ENCODE measurements around the gene PIWIL4. TPM values are rescaled to one million over a fixed set of nuclear protein-coding genes. Genes with fewer than 3 reads are reported as not detected.

The PIWIL4 gene
- total RNA-seq (2022; extraction: Qiagen RNA extraction) = 0.09 to 0.24 TPM (median 0.18 TPM) in 5 replicates

DNA sequence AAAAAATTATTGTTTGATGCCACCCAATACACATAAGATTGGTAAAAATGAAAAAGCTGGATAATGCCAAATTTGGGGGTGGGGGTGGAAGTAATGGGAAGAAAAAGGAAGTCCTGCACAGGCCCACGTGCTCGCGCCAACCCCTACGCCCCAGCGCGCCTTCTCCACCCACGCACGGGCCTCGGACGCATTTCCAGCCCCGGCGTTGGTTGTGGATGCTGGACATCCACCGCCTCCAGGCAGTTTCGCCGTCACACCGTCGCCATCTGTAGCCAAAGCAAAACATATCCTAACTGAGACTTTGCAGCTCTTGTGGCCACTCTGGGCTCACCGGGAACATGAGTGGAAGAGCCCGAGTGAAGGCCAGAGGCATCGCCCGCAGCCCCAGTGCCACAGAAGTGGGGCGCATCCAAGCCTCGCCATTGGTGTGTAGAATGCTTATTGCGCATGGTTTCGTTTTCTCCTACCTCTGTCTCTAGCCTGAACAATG is at the start of gene PIWIL4:
Gene PIWIL4, plus strand, starts transcription at position 188 of the 490 bp plus-strand sequence. Its CDS starts 151 bp downstream, at position 339.

DNA sequence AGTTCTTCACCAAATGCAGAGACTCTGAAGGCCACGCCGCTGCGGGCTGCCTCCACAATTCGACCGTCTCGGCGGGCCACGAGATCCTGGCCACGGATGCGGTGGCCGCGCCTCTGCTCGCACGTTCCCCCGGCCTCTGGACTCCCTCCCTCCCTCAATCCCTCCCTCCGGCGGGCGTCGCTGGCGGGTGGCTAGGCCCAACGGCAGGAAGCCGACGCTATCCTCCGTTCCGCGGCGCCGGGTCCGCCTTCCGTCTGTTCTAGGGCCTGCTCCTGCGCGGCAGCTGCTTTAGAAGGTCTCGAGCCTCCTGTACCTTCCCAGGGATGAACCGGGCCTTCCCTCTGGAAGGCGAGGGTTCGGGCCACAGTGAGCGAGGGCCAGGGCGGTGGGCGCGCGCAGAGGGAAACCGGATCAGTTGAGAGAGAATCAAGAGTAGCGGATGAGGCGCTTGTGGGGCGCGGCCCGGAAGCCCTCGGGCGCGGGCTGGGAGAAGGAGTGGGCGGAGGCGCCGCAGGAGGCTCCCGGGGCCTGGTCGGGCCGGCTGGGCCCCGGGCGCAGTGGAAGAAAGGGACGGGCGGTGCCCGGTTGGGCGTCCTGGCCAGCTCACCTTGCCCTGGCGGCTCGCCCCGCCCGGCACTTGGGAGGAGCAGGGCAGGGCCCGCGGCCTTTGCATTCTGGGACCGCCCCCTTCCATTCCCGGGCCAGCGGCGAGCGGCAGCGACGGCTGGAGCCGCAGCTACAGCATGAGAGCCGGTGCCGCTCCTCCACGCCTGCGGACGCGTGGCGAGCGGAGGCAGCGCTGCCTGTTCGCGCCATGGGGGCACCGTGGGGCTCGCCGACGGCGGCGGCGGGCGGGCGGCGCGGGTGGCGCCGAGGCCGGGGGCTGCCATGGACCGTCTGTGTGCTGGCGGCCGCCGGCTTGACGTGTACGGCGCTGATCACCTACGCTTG is 23.2 kb upstream of the PIWIL4 start, which contains the start of gene FUT4:
Gene FUT4, plus strand, starts transcription at position 227 of the 951 bp plus-strand sequence. Its CDS starts 213 bp downstream, at position 440.

Other genes starting within 250 kb of the PIWIL4 start
- 0.07 to 0.10 TPM (median 0.07 TPM) in 5 replicates for gene GPR83, start 165.9 kb upstream of the PIWIL4 start, total RNA-seq (2022; extraction: Qiagen RNA extraction)
- gene MRE11, start 73.5 kb upstream of the PIWIL4 start, total RNA-seq (2022; extraction: Qiagen RNA extraction) = 12.3 to 20.2 TPM (median 13.5 TPM) in 5 replicates
- 4.7 to 9.0 TPM (median 5.8 TPM) in 5 replicates for gene ANKRD49, start 73.4 kb upstream of the PIWIL4 start, total RNA-seq (2022; extraction: Qiagen RNA extraction)
- gene C11orf97, start 54.9 kb upstream of the PIWIL4 start, total RNA-seq (2022; extraction: Qiagen RNA extraction) = not detected in 5 replicates
- gene FUT4, start 23.4 kb upstream of the PIWIL4 start, total RNA-seq (2022; extraction: Qiagen RNA extraction) = 2.4 to 2.7 TPM (median 2.6 TPM) in 5 replicates
- gene AMOTL1, start 201.0 kb downstream of the PIWIL4 start, total RNA-seq (2022; extraction: Qiagen RNA extraction) = 5.3 to 9.8 TPM (median 7.5 TPM) in 5 replicates